Activated gamma-delta T cell treated with Interleukin-2 at 50 U/mL for 16 hours (primary cell): ENCODE measurements around the gene NFKB1.
A peak's percentile ranks its signal among the peaks of the same experiment; 100 is the strongest.
"Not testable (repeated sequence)": the region's sequence is repeated elsewhere in the genome, so short reads cannot be mapped to it uniquely, and the experiment has no call there.

ENCODE experiments used
- DNase-seq: peaks from one replicate; pipeline ENCODE4 v3.0.0-alpha.2; 2020

Gene NFKB1

GRCh38 chr4:102569200-102569599 lies 68.0 kb downstream of the NFKB1 start:
- no peak for DNase-seq

- not testable (repeated sequence) for DNase-seq
Measured at GRCh38 chr4:102570211-102570610, 69.1 kb downstream of the NFKB1 start.

- DNase-seq = no peak
Measured at GRCh38 chr4:102572452-102572851, 71.3 kb downstream of the NFKB1 start.

GRCh38 chr4:102574317-102574716 lies 73.2 kb downstream of the NFKB1 start:
- no peak for DNase-seq

GRCh38 chr4:102575369-102576129 lies 74.4 kb downstream of the NFKB1 start:
- DNase-seq = no peak

GRCh38 chr4:102578270-102578669 lies 77.1 kb downstream of the NFKB1 start:
- no peak for DNase-seq

GRCh38 chr4:102578819-102579218 lies 77.7 kb downstream of the NFKB1 start:
- no peak for DNase-seq

GRCh38 chr4:102579794-102580462 lies 78.8 kb downstream of the NFKB1 start:
- no peak for DNase-seq

- no peak for DNase-seq
Measured at GRCh38 chr4:102580463-102580842, 79.3 kb downstream of the NFKB1 start.

- DNase-seq = no peak
Measured at GRCh38 chr4:102584091-102584490, 82.9 kb downstream of the NFKB1 start.

GRCh38 chr4:102585329-102585728 lies 84.2 kb downstream of the NFKB1 start:
- no peak for DNase-seq

GRCh38 chr4:102586002-102586643 lies 85.0 kb downstream of the NFKB1 start:
- no peak for DNase-seq

GRCh38 chr4:102586644-102587021 lies 85.5 kb downstream of the NFKB1 start:
- DNase-seq = peak; percentile 39

GRCh38 chr4:102589743-102590142 lies 88.6 kb downstream of the NFKB1 start:
- no peak for DNase-seq

GRCh38 chr4:102592256-102592655 lies 91.1 kb downstream of the NFKB1 start:
- DNase-seq = no peak

- DNase-seq = no peak
Measured at GRCh38 chr4:102593147-102593546, 92.0 kb downstream of the NFKB1 start.

- no peak for DNase-seq
Measured at GRCh38 chr4:102594000-102594399, 92.8 kb downstream of the NFKB1 start.

- DNase-seq = no peak
Measured at GRCh38 chr4:102596532-102596931, 95.4 kb downstream of the NFKB1 start.

GRCh38 chr4:102598086-102598761 lies 97.1 kb downstream of the NFKB1 start:
- no peak for DNase-seq

- DNase-seq = no peak
Measured at GRCh38 chr4:102598762-102599374, 97.7 kb downstream of the NFKB1 start.

GRCh38 chr4:102599455-102599854 lies 98.3 kb downstream of the NFKB1 start:
- no peak for DNase-seq

GRCh38 chr4:102599886-102600285 lies 98.7 kb downstream of the NFKB1 start:
- DNase-seq = no peak

- DNase-seq = no peak
Measured at GRCh38 chr4:102600689-102601088, 99.5 kb downstream of the NFKB1 start.
